Hematopoietic multipotent progenitor cell treated with erythropoietin and hydrocortisone succinate and interleukin-3 and kit ligand, for 15 days (in vitro differentiated cells): ENCODE measurements around the gene VDAC2.

Experiments used
- DNase-seq: peaks from one replicate; pipeline ENCODE4 v3.0.0-alpha.2; 2015; ENCODE audit warnings: low spot score

The VDAC2 gene

GRCh38 chr10:75253281-75254220 is 43.0 kb downstream of the VDAC2 start:
- no peak for DNase-seq

- no peak for DNase-seq
Observed at GRCh38 chr10:75254739-75255138, 44.1 kb downstream of the VDAC2 start.

- no peak for DNase-seq
Observed at GRCh38 chr10:75260990-75261389, 50.4 kb downstream of the VDAC2 start.

DNA sequence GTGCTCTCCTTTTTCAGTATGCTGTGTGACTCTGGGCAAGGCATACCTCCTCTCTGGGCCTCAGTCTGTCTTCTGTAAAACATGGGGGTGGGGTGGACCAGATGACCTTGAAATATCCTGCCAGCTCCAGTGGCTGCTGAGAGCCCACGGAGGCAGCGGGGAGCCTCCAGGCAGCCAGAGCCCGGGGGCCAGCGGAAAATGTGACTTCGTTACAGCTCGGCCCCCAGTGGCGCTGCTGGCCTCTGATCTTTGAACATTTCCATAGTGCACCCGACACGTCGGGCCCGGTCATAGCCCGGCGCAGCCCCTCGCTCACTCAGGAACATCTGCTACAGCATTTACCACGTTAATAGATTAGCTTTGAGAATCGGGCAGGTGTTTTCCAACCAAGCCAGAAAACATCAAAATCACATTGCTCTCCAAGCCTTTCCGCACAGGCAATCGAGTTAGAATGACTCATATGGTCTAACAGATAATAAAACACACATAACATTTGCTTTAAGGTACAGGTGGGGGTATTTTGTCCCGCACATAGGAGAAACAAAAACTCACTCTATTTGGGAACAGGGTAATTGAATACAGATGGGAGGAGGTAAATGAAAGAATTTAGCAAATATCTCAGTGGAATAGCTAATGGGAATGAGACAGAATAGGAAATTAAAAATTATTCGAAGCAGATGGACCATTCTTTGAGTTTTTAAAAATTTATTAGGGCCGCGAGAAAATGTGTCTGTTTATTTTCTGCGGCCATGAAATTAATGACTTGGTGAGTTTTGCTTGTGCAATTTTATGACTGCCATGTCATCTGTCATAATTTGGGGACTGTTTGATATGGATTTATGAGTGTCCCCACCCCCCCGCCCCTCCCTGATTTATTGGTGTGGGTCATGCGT is 51.5 kb downstream of the VDAC2 start:
- no peak for DNase-seq

- DNase-seq: no peak
Observed at GRCh38 chr10:75263806-75264205, 53.2 kb downstream of the VDAC2 start.

- DNase-seq: no peak
Observed at GRCh38 chr10:75265856-75266255, 55.3 kb downstream of the VDAC2 start.

DNA sequence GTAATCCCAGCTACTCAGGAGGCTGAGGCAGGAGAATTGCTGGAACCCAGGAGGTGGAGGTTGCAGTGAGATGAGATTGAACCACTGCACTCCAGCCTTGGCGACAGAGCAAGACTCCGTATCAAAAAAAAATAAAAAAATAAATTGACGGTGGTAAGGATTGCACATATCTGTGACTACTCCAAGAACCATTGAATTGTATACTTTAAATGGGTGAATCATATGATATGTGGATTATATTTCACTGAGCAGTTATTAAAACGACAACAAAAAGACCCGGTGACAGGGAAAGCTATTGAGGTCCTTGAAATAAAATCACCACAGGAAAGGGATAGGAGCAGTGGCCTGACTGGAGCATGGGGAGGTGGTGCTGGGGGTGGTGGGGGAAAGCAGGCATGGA is 56.3 kb downstream of the VDAC2 start:
- no peak for DNase-seq

DNA sequence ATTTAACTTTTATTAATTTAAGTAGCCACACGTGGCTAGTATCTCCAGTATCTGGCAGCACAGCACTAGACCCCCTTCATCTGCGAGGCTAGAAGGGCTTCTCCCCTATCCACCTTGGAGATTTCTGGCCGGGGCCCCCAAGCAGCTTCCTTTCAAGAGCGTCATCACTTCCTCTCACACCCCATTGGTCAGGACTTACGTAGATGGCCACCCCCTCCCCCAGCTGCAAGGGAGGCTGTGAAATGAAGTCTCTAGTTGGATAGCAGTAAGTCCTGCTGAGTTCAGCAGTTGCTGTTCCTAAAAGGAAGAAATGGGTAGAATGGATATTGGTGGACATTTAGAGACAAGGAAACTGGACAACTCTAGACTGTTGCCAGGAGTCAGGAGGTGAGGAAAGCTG is 59.0 kb downstream of the VDAC2 start:
- no peak for DNase-seq

GRCh38 chr10:75272094-75272493 is 61.5 kb downstream of the VDAC2 start:
- DNase-seq: no peak

DNA sequence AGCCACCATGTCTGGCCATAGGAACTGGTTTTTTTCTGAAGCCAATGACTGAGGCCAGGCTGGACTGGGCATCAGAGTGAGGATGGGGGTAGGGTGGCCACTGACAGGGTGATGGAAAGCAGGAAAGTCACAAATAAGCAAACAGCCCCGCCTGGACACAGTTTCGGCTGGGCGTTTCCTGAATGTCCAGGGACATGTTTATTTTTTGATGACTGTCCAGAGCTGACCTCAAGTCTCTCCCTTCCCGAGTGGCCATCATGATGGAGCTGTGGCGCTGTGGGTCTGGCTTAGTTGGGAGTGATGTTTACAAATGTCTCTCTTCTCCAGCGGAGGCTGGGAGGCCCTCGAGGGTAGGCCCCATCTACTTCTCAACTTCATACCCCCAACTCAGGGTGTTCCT is 62.3 kb downstream of the VDAC2 start:
- no peak for DNase-seq

DNA sequence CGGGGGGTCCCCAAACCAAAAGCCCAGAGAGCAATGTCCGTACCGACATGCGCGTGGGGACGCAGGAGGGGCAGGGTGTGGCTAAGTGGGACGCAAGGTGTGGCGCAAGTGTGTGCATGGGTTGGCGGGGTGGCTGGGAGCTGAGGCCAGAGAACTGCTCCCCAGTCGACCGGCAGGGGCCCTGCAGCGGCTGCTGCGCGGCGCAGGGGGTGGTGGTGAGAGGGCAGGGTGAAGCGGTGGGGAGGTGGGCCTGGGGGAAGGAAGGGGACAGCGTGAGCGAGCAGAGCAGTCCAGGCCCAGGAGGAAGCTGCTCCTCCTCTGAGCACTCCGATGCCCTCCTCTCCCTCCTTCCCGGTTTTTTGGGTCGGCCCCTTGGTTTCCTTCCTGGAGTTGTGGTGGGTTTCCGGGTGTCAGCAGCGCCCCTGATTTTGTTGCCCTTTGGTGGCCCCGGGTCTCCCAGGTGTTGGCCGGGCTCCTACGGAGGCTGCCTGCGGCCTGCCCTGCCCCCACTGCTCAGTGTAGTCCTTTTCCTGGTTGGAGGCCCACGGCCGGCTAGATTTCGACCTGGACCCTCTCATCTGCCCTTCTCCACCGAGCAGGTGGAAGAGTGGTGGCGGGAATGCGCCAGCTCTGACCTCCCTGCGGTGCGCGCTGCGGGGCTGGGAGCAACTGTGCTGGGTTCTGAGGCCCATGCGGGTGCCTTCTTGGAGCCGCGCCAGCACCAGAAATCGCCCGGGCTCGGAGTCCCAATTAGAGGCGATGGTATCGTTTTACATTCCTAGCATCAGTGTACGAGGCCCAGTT is 65.7 kb downstream of the VDAC2 start:
- DNase-seq: no peak

- DNase-seq: no peak
Observed at GRCh38 chr10:75280236-75280635, 69.6 kb downstream of the VDAC2 start.
